ENCODE results near the gene FHL3. TPM values are rescaled to one million over a fixed set of nuclear protein-coding genes. Genes with fewer than 3 reads are reported as not detected.

The FHL3 gene
- total and polyA plus RNA-seq, 8 donors = 14.8 to 34.4 (median 17.8) TPM

DNA sequence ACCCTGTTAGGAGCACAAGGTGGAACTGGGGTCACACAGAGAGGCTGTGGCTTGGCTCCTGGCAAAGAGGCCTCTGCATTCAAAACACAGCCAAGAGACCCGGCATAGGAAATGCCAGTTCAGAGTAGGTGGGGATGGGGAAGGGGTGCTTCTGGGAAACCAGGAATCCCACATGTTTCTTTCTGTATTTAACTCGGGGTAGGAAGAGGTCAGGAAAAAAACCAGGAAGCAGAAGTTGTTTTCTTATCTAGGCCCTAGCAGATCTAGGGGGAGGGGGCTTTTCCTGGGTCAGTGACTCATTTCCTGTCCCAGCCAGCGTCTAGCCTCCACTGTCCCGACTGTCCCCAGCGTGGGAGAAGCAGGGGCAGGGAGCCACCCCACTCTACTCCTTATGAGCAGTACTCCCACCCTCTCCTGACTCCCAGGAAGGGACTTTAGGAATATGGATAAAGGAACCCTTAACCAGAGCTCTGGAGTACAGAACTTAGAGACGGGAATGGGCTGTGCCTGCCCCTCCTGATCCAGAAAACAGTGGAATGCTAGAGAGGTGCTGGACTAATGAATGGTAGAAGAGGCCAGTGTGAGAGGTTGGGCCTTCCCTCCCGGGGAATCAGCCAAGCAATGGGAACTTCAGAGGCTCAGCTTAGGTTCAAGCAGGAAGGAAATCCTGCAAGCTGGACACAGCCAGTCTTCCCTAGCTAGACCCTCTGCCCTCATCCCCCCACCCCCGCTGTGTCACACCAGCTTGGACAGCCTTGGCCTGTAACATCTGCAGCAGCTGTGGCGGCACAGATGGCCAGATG lies 5.7 kb downstream of the FHL3 start:
- intact Hi-C loops (cut with DNase I) = no loop called here
- no peaks in the 10 kb centered on the region for H3K9me3 ChIP-seq
- H3K4me3 ChIP-seq = peak overlapping the region in 1 of 2 donors; percentile 25
- ATAC-seq = peak; percentile 26
- H3K4me1 ChIP-seq = peaks cover 59 to 97% of the 10 kb centered on the region in 2 donors
- peaks cover 0 to 22% of the 10 kb centered on the region in 2 donors for H3K36me3 ChIP-seq
- peak overlapping the region; percentile 89 to 94 for H3K27ac ChIP-seq
- TF ChIP-seq, protein P1, sequence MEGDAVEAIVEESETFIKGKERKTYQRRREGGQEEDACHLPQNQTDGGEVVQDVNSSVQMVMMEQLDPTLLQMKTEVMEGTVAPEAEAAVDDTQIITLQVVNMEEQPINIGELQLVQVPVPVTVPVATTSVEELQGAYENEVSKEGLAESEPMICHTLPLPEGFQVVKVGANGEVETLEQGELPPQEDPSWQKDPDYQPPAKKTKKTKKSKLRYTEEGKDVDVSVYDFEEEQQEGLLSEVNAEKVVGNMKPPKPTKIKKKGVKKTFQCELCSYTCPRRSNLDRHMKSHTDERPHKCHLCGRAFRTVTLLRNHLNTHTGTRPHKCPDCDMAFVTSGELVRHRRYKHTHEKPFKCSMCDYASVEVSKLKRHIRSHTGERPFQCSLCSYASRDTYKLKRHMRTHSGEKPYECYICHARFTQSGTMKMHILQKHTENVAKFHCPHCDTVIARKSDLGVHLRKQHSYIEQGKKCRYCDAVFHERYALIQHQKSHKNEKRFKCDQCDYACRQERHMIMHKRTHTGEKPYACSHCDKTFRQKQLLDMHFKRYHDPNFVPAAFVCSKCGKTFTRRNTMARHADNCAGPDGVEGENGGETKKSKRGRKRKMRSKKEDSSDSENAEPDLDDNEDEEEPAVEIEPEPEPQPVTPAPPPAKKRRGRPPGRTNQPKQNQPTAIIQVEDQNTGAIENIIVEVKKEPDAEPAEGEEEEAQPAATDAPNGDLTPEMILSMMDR (IDR thresholded peaks at IDR 0.05) = no peak
- no peaks in the 10 kb centered on the region for H3K27me3 ChIP-seq
- DNase-seq = peak; percentile 54 to 86 (median 76)

- TF ChIP-seq, protein P1 (IDR thresholded peaks at IDR 0.05) = no peak
- intact Hi-C loops (cut with DNase I) = no loop called here
- Histone ChIP-seq H3K36me3 (peaks cover 0 to 22% of the 10 kb centered on the region in 2 donors), H3K4me1 (peaks cover 54 to 93% of the 10 kb centered on the region in 2 donors), H3K27me3 (no peaks in the 10 kb centered on the region), H3K27ac (peak overlapping the region; percentile 89 to 94), H3K9me3 (no peaks in the 10 kb centered on the region), H3K4me3 (peak overlapping the region in 1 of 2 donors; percentile 25)
- no peak for ATAC-seq
- DNase-seq = peak in 1 of 4 donors; percentile 60
Measured at GRCh38 chr1:37998913-37999429, 6.3 kb downstream of the FHL3 start.

- Histone ChIP-seq H3K4me1 (peaks cover 54 to 86% of the 10 kb centered on the region in 2 donors), H3K27ac (peak overlapping the region in 1 of 2 donors; percentile 94)
Measured at GRCh38 chr1:37998089-37998808, 7.1 kb downstream of the FHL3 start.

DNA sequence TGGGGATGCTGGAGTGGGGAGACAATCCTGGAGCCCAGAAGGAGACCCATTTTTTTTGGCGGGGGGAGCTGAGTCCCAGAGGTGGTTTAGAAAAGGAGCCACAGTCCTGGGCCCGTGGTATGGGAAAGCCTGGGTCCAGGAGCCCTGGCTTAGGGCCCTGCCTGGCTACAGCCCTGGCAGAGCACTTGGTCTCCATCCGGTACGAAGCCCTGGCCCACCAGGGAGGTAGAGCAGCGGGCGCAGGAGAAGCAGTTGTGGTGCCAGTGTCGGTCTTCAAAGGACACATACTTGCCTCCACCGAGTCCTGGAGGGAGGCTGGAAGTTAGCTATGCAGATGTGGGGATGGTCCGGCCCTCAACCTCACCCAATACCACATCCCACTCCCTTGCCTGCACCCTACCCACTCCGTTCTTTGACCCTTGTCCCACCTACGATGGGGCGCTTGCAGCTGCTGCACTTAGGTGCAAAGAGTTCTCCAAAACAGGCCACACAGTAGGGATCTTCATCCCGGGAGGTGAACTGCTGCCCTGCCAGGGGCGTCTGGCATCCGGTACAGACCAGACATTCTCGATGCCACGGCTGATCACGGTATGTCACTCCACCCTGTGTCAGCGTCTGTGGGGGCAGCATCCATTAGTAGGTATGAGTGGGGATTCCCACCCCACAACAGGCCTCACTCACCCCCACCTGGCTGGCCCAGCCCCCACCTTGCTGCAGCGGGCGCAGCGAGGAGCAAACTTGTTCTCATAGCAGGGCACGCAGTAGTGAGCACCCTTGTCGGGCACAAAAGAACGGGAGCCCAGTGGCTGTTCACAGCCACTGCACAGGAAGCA lies 7.8 kb downstream of the FHL3 start:
- H3K9me3 ChIP-seq = no peaks in the 10 kb centered on the region
- intact Hi-C loops (cut with DNase I) = no loop called here
- ATAC-seq (no peak), DNase-seq (peak in 1 of 4 donors; percentile 42)
- H3K27ac ChIP-seq = peak overlapping the region in 1 of 2 donors; percentile 94
- no peak overlapping the region for H3K4me3 ChIP-seq
- H3K4me1 ChIP-seq = peaks cover 51 to 78% of the 10 kb centered on the region in 2 donors
- H3K36me3 ChIP-seq = peaks cover 0 to 22% of the 10 kb centered on the region in 2 donors
- TF ChIP-seq, protein P1 (IDR thresholded peaks at IDR 0.05) = no peak
- H3K27me3 ChIP-seq = no peaks in the 10 kb centered on the region

More at GRCh38 chr1:37998089-37998808, 7.1 kb downstream of the FHL3 start:
- ATAC-seq = no peak
- TF ChIP-seq, protein P1 (IDR thresholded peaks at IDR 0.05) = peak in 1 of 2 donors; percentile 10
- no peaks in the 10 kb centered on the region for H3K9me3 ChIP-seq
- intact Hi-C loops (cut with DNase I) = no loop called here
- no peaks in the 10 kb centered on the region for H3K27me3 ChIP-seq
- no peak overlapping the region for H3K4me3 ChIP-seq
- DNase-seq = peak in 1 of 4 donors; percentile 13
- H3K36me3 ChIP-seq = peaks cover 0 to 22% of the 10 kb centered on the region in 2 donors

All from left lung (tissue), 10 donors.